ENCODE data around the gene TMEM178A. TPM values are rescaled to one million over a fixed set of nuclear protein-coding genes. Genes with fewer than 3 reads are reported as not detected.

The TMEM178A gene
- polyA plus RNA-seq, 1 donor from 2014 or later, result 31.8 TPM

- Histone ChIP-seq H3K27ac (ENCODE audit: low read length) (no peak overlapping the region), H3K27me3 (ENCODE audit: insufficient read depth, low read depth, low read length) (no peaks in the 10 kb centered on the region), H3K9me2 (ENCODE audit: insufficient read depth, low read length) (no peaks in the 10 kb centered on the region), H4K20me1 (ENCODE audit: insufficient read depth) (no peaks in the 10 kb centered on the region), H3K9ac (ENCODE audit: low read length) (no peak overlapping the region), H3K4me3 (ENCODE audit: low read length) (no peak overlapping the region), H3K36me3 (ENCODE audit: insufficient read depth, low read length) (peaks cover 4% of the 10 kb centered on the region), H3K4me2 (ENCODE audit: low read length) (no peak overlapping the region), H3F3A (ENCODE audit: insufficient read depth, low read length, poor library complexity, severe bottlenecking) (no peaks in the 10 kb centered on the region), H3K9me3 (ENCODE audit: low read length) (no peaks in the 10 kb centered on the region), H3K79me2 (replicated peaks; ENCODE audit: insufficient read depth, low read length) (no peaks in the 10 kb centered on the region), H2AFZ (ENCODE audit: low read depth, low read length) (no peak overlapping the region)
- TF ChIP-seq RAD21 (conservative IDR thresholded peaks at IDR 0.05) (no peak), REST (IDR thresholded peaks at IDR 0.05; ENCODE audit: borderline replicate concordance) (no peak), SMC3 (conservative IDR thresholded peaks at IDR 0.05; ENCODE audit: poor library complexity) (no peak), TAF1 (IDR thresholded peaks at IDR 0.05; ENCODE audit: low read depth) (no peak), CTCF (IDR thresholded peaks at IDR 0.05; ENCODE audit: poor library complexity, severe bottlenecking) (no peak), POLR2AphosphoS5 (IDR thresholded peaks at IDR 0.05) (no peak), EZH2 (IDR thresholded peaks at IDR 0.05; ENCODE audit: borderline replicate concordance, insufficient read depth, low read length, poor library complexity, severe bottlenecking) (no peak), MXI1 (conservative IDR thresholded peaks at IDR 0.05; ENCODE audit: poor library complexity, severe bottlenecking) (no peak), EP300 (conservative IDR thresholded peaks at IDR 0.05; ENCODE audit: poor library complexity, severe bottlenecking) (no peak)
These were observed 71.9 kb downstream of the TMEM178A start for GRCh38 chr2:39737661-39738060.

DNA sequence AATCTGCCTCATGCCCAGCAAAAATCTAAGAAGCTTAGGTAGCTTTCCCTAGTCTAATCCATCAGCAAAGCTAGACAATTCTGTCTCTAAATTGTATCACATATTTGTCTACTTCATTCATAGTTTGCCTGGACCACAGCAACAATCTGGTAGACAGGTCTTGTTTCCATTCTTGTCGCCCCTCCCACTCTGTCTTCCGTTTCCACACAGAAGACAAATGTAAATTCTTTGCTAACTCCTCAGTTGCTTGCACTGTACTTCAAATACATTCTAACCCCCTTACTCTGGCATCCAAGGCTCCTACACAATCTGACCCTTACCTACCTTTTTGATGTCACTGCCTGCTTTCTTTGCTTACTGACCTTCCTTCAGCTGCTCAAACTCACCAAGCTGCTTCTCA is 73.2 kb downstream of the TMEM178A start:
- Histone ChIP-seq H3K9ac (ENCODE audit: low read length) (no peak overlapping the region), H3K4me3 (ENCODE audit: low read length) (no peak overlapping the region), H3K79me2 (replicated peaks; ENCODE audit: insufficient read depth, low read length) (no peaks in the 10 kb centered on the region), H3K36me3 (ENCODE audit: insufficient read depth, low read length) (peaks cover 4% of the 10 kb centered on the region), H4K20me1 (ENCODE audit: insufficient read depth) (no peaks in the 10 kb centered on the region), H3K4me2 (ENCODE audit: low read length) (no peak overlapping the region), H3F3A (ENCODE audit: insufficient read depth, low read length, poor library complexity, severe bottlenecking) (no peaks in the 10 kb centered on the region), H3K27me3 (ENCODE audit: insufficient read depth, low read depth, low read length) (no peaks in the 10 kb centered on the region), H3K9me3 (ENCODE audit: low read length) (no peaks in the 10 kb centered on the region), H3K27ac (ENCODE audit: low read length) (no peak overlapping the region), H2AFZ (ENCODE audit: low read depth, low read length) (no peak overlapping the region), H3K9me2 (ENCODE audit: insufficient read depth, low read length) (no peaks in the 10 kb centered on the region)
- no peak for TF ChIP-seq SMC3 (conservative IDR thresholded peaks at IDR 0.05; ENCODE audit: poor library complexity)
- TF ChIP-seq EZH2 (IDR thresholded peaks at IDR 0.05; ENCODE audit: borderline replicate concordance, insufficient read depth, low read length, poor library complexity, severe bottlenecking), result no peak
- no peak for TF ChIP-seq POLR2AphosphoS5 (IDR thresholded peaks at IDR 0.05)
- no peak for TF ChIP-seq CTCF (IDR thresholded peaks at IDR 0.05; ENCODE audit: poor library complexity, severe bottlenecking)
- TF ChIP-seq REST (IDR thresholded peaks at IDR 0.05; ENCODE audit: borderline replicate concordance), result no peak
- TF ChIP-seq EP300 (conservative IDR thresholded peaks at IDR 0.05; ENCODE audit: poor library complexity, severe bottlenecking), result no peak
- TF ChIP-seq RAD21 (conservative IDR thresholded peaks at IDR 0.05), result no peak
- no peak for TF ChIP-seq TAF1 (IDR thresholded peaks at IDR 0.05; ENCODE audit: low read depth)
- TF ChIP-seq MXI1 (conservative IDR thresholded peaks at IDR 0.05; ENCODE audit: poor library complexity, severe bottlenecking), result no peak
